Epithelial cell of esophagus (primary cell): ENCODE results near the gene EQTN.
"Not testable (repeated sequence)": the region's sequence is repeated elsewhere in the genome, so short reads cannot be mapped to it uniquely, and the experiment has no call there.

Experiments
- DNase-seq: peaks from one replicate; pipeline ENCODE4 v3.0.0; 2010; ENCODE audit warnings: low read depth
- H3K4me3 ChIP-seq: 2 replicates; pipeline ENCODE4 v1.5.1; 2011; ENCODE audit warnings: mild to moderate bottlenecking, low read length, control low read depth
- CTCF ChIP-seq: IDR thresholded peaks from 2 replicates; pipeline ENCODE4 v1.5.1; 2011; ENCODE audit warnings: low read depth, mild to moderate bottlenecking, low read length, control low read depth, inconsistent platforms; ENCODE audit not compliant: insufficient read depth; ENCODE audit errors: missing control alignments

Gene EQTN

GRCh38 chr9:27261517-27262211, 35.3 kb downstream of the EQTN start:
- DNase-seq = peak; percentile 86
- no peak overlapping the region for H3K4me3 ChIP-seq
- no peak for TF ChIP-seq CTCF

- DNase-seq = no peak
- TF ChIP-seq CTCF = no peak
- H3K4me3 ChIP-seq = no peak overlapping the region
These were observed 36.0 kb downstream of the EQTN start for GRCh38 chr9:27260789-27261516.

GRCh38 chr9:27258662-27259061, 38.3 kb downstream of the EQTN start:
- no peak for TF ChIP-seq CTCF
- no peak for DNase-seq
- no peak overlapping the region for H3K4me3 ChIP-seq

- DNase-seq = no peak
- TF ChIP-seq CTCF = no peak
- H3K4me3 ChIP-seq = no peak overlapping the region
These were observed 48.2 kb downstream of the EQTN start for GRCh38 chr9:27248702-27249101.

GRCh38 chr9:27247756-27248155, 49.2 kb downstream of the EQTN start:
- no peak overlapping the region for H3K4me3 ChIP-seq
- peak; percentile 86 for TF ChIP-seq CTCF
- peak; percentile 66 for DNase-seq

- DNase-seq = not testable (repeated sequence)
These were observed 57.3 kb downstream of the EQTN start for GRCh38 chr9:27239648-27240047.

More at GRCh38 chr9:27239648-27240047, 57.3 kb downstream of the EQTN start:
- not testable (repeated sequence) for H3K4me3 ChIP-seq
